HG02981 (cell line): ENCODE results near the gene MYO1D.
A peak's percentile ranks its signal among the peaks of the same experiment; 100 is the strongest.
"Not testable (repeated sequence)": the region's sequence is repeated elsewhere in the genome, so short reads cannot be mapped to it uniquely, and the experiment has no call there.

ENCODE experiments used
- ATAC-seq: cut with Tn5 transposase; IDR thresholded peaks from one replicate; pipeline ENCODE4 v1.9.1; 2021; ENCODE audit warnings: mild to moderate bottlenecking, moderate library complexity; ENCODE audit not compliant: unreplicated experiment

Gene MYO1D

GRCh38 chr17:32896647-32897258 is 19.8 kb upstream of the MYO1D start:
- no peak for ATAC-seq

- no peak for ATAC-seq
Measured at GRCh38 chr17:32894245-32894644, 17.3 kb upstream of the MYO1D start.

GRCh38 chr17:32887410-32887809 is 10.5 kb upstream of the MYO1D start:
- ATAC-seq, result not testable (repeated sequence)

- not testable (repeated sequence) for ATAC-seq
Measured at GRCh38 chr17:32886951-32887350, 10.0 kb upstream of the MYO1D start.

GRCh38 chr17:32882734-32883133 is 5.8 kb upstream of the MYO1D start:
- no peak for ATAC-seq

GRCh38 chr17:32882029-32882428 is 5.1 kb upstream of the MYO1D start:
- ATAC-seq, result no peak

- no peak for ATAC-seq
Measured at GRCh38 chr17:32880671-32881453, 3.9 kb upstream of the MYO1D start.

- ATAC-seq, result no peak
Measured at GRCh38 chr17:32879134-32879533, 2.2 kb upstream of the MYO1D start.

GRCh38 chr17:32878211-32878610 is 1.3 kb upstream of the MYO1D start:
- ATAC-seq, result no peak

GRCh38 chr17:32877164-32877764 is 340 bp upstream of the MYO1D start:
- peak; percentile 92 for ATAC-seq

- no peak for ATAC-seq
Measured at GRCh38 chr17:32875923-32876416, 954 bp downstream of the MYO1D start.

GRCh38 chr17:32875230-32875917 is 1.6 kb downstream of the MYO1D start:
- ATAC-seq, result no peak

- no peak for ATAC-seq
Measured at GRCh38 chr17:32873114-32873513, 3.8 kb downstream of the MYO1D start.

GRCh38 chr17:32871746-32872145 is 5.2 kb downstream of the MYO1D start:
- ATAC-seq, result no peak

GRCh38 chr17:32870969-32871368 is 6.0 kb downstream of the MYO1D start:
- ATAC-seq, result no peak

GRCh38 chr17:32870027-32870670 is 6.8 kb downstream of the MYO1D start:
- no peak for ATAC-seq

GRCh38 chr17:32869345-32870026 is 7.4 kb downstream of the MYO1D start:
- no peak for ATAC-seq

- ATAC-seq, result no peak
Measured at GRCh38 chr17:32865141-32865540, 11.8 kb downstream of the MYO1D start.

- ATAC-seq, result no peak
Measured at GRCh38 chr17:32863559-32863958, 13.4 kb downstream of the MYO1D start.

- ATAC-seq, result no peak
Measured at GRCh38 chr17:32862940-32863339, 14.0 kb downstream of the MYO1D start.
